Fibroblast of mammary gland (primary cell): ENCODE measurements around the gene TLE6.
"Not testable (repeated sequence)": the region's sequence is repeated elsewhere in the genome, so short reads cannot be mapped to it uniquely, and the experiment has no call there.

ENCODE experiments used
- DNase-seq: peaks from one replicate; pipeline ENCODE4 v3.0.0-alpha.2; 2010; ENCODE audit warnings: low read depth
- H3K4me3 ChIP-seq: 2 replicates; pipeline ENCODE4 v1.5.1; 2011; ENCODE audit warnings: low read depth, mild to moderate bottlenecking, low read length, moderate library complexity; ENCODE audit not compliant: control insufficient read depth
- CTCF ChIP-seq: conservative IDR thresholded peaks from 2 replicates; pipeline ENCODE4 v1.5.1; 2011; ENCODE audit warnings: low read depth, low read length, inconsistent platforms; ENCODE audit not compliant: control insufficient read depth, insufficient read depth

Gene TLE6

GRCh38 chr19:2977001-2977745 lies at the start of gene TLE6:
Gene TLE6 (plus strand): TSS chr19:2977564. CDS start chr19:2978234, 670 bp downstream.
- TF ChIP-seq CTCF, result no peak
- DNase-seq, result peak; percentile 89
- peak within 1 kb of the TSS; percentile 54 for H3K4me3 ChIP-seq

DNA sequence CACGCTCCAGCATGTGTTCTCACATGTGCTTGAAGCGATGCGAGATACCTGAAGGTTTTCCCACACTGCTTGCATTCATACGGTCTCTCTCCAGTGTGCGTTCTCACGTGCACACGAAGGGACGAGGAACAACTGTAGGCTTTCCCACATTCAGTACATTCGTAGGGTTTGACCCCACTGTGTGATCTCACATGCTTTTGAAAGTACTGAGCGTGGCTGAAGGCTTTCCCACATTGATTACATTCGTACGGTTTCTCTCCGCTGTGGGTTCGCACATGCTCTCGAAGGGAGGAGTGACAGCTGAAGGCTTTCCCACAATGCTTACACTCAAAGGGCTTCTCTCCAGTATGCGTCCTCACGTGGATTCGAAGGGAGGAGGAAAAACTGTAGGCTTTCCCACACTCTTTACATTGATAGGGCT lies 43.9 kb upstream of the TLE6 start:
- DNase-seq, result no peak
- no peak overlapping the region for H3K4me3 ChIP-seq
- TF ChIP-seq CTCF, result no peak

GRCh38 chr19:2935863-2936262 lies 41.5 kb upstream of the TLE6 start:
- not testable (repeated sequence) for H3K4me3 ChIP-seq

GRCh38 chr19:2942928-2943640 lies 34.3 kb upstream of the TLE6 start:
- H3K4me3 ChIP-seq, result no peak overlapping the region
- TF ChIP-seq CTCF, result no peak
- DNase-seq, result no peak

More at GRCh38 chr19:2935863-2936262, 41.5 kb upstream of the TLE6 start:
- not testable (repeated sequence) for DNase-seq

DNA sequence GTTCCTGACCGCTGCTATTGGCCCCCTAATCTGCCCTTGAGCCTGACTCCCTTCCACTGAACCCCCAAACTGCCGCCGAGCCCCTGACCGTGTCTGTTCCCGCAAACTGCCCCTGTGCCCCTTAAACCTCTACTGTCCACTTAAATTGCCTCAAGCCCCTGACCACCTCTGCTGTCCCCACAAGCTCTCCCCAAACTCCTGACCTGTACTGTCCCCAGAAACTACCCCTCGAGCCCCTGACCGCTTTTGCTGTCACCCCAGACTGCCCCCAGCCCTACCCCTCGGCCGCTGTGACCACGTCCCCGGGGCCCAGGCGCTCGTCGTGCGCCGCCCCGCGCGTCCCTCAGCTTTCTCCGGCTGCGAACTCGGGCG lies 33.0 kb upstream of the TLE6 start:
- H3K4me3 ChIP-seq, result peak overlapping the region; percentile 79
- DNase-seq, result no peak
- no peak for TF ChIP-seq CTCF

DNA sequence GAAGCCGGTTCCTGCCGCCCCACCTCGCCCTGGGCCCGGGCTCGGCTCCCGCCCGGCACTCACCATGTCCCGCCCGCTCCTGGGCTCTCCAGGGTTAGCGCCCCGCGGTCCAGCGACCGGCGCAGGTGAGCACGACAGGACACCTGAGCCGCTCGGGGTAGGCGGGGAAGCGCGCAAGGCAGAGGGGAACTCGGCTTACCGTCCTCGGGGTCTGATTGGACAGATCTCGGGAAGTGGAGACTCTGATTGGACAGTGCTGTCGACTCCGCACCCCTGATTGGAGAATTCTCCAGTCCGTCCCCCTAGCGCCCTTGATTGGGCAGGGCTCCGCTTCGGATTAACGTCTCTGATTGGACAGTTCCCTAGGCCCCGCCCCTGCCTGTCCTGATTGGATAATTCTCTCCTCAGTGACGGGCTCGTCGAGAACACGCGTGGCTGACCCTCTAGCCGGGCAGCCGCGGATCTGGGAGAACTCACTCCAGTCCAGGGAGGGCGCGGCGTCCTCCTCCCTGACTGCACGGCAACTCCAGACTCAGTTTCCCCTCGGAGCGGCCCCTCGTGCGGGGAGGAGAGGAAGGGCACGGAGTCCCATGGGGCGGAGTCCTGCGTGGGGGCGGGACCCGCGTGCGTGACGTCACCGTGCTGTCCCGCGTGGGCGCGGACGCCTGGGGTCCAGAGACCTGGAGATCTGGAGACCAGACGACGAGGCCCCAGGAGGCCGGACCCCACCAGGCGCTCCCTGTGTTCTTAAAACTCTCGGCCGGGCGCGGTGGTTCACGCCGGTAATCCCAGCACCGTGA lies 32.4 kb upstream of the TLE6 start, which contains the start of gene ZNF77:
ZNF77 (minus strand) TSS at position 197 of the 800 bp plus-strand sequence; CDS start at position 66, 131 bp downstream.
- TF ChIP-seq CTCF, result no peak
- DNase-seq, result peak; percentile 99
- peak within 1 kb of the TSS; percentile 79 for H3K4me3 ChIP-seq
